MM.1S (cell line): ENCODE measurements around the gene PHLDB3.

ENCODE experiments used
- DNase-seq: peaks from one replicate; pipeline ENCODE4 v3.0.0-alpha.2; 2015
- H2AFZ ChIP-seq: fragments of 300-600 bp; sonication (generic); 2 replicates; pipeline ENCODE4 v1.6.0; 2016; ENCODE audit warnings: antibody characterized with exemption, low read length
- H3F3A ChIP-seq: fragments of 300-600 bp; sonication (generic); 2 replicates; pipeline ENCODE4 v1.6.1; 2016; ENCODE audit warnings: mild to moderate bottlenecking, antibody characterized with exemption, low read length, moderate library complexity, mixed read lengths; ENCODE audit not compliant: insufficient read depth
- H3K27ac ChIP-seq: fragments of 300-600 bp; sonication (generic); 2 replicates; pipeline ENCODE4 v1.5.1; 2016; ENCODE audit warnings: mild to moderate bottlenecking, low read length
- H3K27me3 ChIP-seq: fragments of 300-600 bp; sonication (generic); replicated peaks from 2 replicates; pipeline ENCODE4 v1.6.0; 2016; ENCODE audit warnings: low read length; ENCODE audit not compliant: insufficient read depth
- H3K36me3 ChIP-seq: fragments of 300-600 bp; sonication (generic); replicated peaks from 2 replicates; pipeline ENCODE4 v1.6.1; 2016; ENCODE audit warnings: mild to moderate bottlenecking, low read length, mixed read lengths; ENCODE audit not compliant: insufficient read depth
- H3K4me1 ChIP-seq: fragments of 300-600 bp; sonication (generic); 2 replicates; pipeline ENCODE4 v1.6.1; 2016; ENCODE audit warnings: low read length, mixed read lengths
- H3K4me2 ChIP-seq: fragments of 300-600 bp; sonication (generic); 2 replicates; pipeline ENCODE4 v1.6.0; 2016; ENCODE audit warnings: low read depth, low read length
- H3K4me3 ChIP-seq: fragments of 300-600 bp; sonication (generic); 2 replicates; pipeline ENCODE4 v1.5.1; 2016; ENCODE audit warnings: low read length, mixed read lengths
- H3K79me2 ChIP-seq: fragments of 300-600 bp; sonication (generic); 2 replicates; pipeline ENCODE4 v1.6.1; 2016; ENCODE audit warnings: mixed run types, low read length, mixed read lengths
- H3K9ac ChIP-seq: fragments of 300-600 bp; sonication (generic); 2 replicates; pipeline ENCODE4 v1.6.1; 2016; ENCODE audit warnings: low read length, mixed read lengths
- H3K9me2 ChIP-seq: fragments of 300-600 bp; sonication (generic); replicated peaks from 2 replicates; pipeline ENCODE4 v1.6.1; 2016; ENCODE audit warnings: mild to moderate bottlenecking, low read length, mixed read lengths; ENCODE audit not compliant: insufficient read depth
- H3K9me3 ChIP-seq: fragments of 300-600 bp; sonication (generic); replicated peaks from 2 replicates; pipeline ENCODE4 v1.6.1; 2016; ENCODE audit warnings: mild to moderate bottlenecking, low read length, mixed read lengths; ENCODE audit not compliant: insufficient read depth
- H4K20me1 ChIP-seq: fragments of 300-600 bp; sonication (generic); 2 replicates; pipeline ENCODE4 v1.6.1; 2016; ENCODE audit warnings: mild to moderate bottlenecking, low read length, moderate library complexity, mixed read lengths; ENCODE audit not compliant: insufficient read depth
- EZH2 ChIP-seq: fragments of 300-600 bp; sonication (generic); optimal IDR thresholded peaks from 2 replicates; pipeline ENCODE3; 2017; ENCODE audit warnings: low read depth, mild to moderate bottlenecking, antibody characterized with exemption, low read length, mixed read lengths
- EZH2phosphoT487 ChIP-seq: fragments of 300-600 bp; sonication (generic); IDR thresholded peaks from 2 replicates; pipeline ENCODE4 v1.6.1; 2018; ENCODE audit warnings: antibody characterized with exemption, low read length
- TF ChIP-seq, protein P1 (sequence below): fragments of 300-600 bp; sonication (generic); IDR thresholded peaks from 2 replicates; pipeline ENCODE4 v1.5.1; 2016; ENCODE audit warnings: antibody characterized with exemption, low read length, mixed read lengths

PHLDB3 gene

DNA sequence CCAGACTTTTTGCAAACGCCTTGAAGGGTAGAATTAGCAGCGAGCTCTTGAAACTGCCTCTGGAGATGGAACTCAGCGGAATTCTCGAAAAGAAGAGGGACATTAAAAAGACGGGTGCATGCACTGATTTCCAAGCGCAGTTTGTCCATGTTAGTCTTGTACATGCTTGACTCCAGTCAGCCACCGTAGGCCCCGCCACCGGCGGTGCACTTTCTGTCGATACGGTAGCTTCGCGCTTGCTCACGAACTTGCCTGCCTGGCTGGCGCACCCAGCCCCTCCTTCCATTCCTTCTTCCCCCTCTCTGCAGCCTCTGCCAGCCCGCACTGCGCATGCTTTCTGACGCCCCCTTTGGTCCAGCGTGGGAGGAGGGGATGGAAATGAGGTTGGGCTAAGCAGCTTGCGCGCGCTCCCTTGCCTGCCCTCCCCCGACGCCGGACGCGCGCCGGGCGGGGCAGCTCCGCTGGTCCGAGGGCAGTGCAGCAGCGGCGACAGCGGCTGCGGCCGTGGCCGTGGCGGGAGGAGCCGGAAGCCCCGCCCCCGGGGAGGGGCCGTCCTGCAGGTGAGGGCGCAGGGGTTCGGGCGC, 28.5 kb upstream of the PHLDB3 start, which contains the start of gene ZNF575:
Gene ZNF575, plus strand, starts transcription at position 227 of the 584 bp plus-strand sequence. CDS start 1,235 bp downstream, outside the sequence.
- H3F3A ChIP-seq = peaks cover 32% of the 10 kb centered on the region
- peak within 1 kb of the TSS; percentile 87 for H3K4me2 ChIP-seq
- no peaks in the 10 kb centered on the region for H4K20me1 ChIP-seq
- DNase-seq = peak; percentile 92
- H2AFZ ChIP-seq = peak within 1 kb of the TSS; percentile 80
- H3K4me1 ChIP-seq = no peaks in the 10 kb centered on the region
- peak within 1 kb of the TSS; percentile 73; the same call in 1 of the 2 replicates for H3K27ac ChIP-seq
- H3K4me3 ChIP-seq = peak within 1 kb of the TSS; percentile 67
- H3K27me3 ChIP-seq = no peaks in the 10 kb centered on the region
- H3K36me3 ChIP-seq = no peaks in the 10 kb centered on the region
- no peaks in the 10 kb centered on the region for H3K79me2 ChIP-seq
- no peaks in the 10 kb centered on the region for H3K9me3 ChIP-seq
- H3K9ac ChIP-seq = peak within 1 kb of the TSS; percentile 51; the same call in 1 of the 2 replicates
- TF ChIP-seq, protein P1, sequence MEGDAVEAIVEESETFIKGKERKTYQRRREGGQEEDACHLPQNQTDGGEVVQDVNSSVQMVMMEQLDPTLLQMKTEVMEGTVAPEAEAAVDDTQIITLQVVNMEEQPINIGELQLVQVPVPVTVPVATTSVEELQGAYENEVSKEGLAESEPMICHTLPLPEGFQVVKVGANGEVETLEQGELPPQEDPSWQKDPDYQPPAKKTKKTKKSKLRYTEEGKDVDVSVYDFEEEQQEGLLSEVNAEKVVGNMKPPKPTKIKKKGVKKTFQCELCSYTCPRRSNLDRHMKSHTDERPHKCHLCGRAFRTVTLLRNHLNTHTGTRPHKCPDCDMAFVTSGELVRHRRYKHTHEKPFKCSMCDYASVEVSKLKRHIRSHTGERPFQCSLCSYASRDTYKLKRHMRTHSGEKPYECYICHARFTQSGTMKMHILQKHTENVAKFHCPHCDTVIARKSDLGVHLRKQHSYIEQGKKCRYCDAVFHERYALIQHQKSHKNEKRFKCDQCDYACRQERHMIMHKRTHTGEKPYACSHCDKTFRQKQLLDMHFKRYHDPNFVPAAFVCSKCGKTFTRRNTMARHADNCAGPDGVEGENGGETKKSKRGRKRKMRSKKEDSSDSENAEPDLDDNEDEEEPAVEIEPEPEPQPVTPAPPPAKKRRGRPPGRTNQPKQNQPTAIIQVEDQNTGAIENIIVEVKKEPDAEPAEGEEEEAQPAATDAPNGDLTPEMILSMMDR = no peak
- TF ChIP-seq EZH2phosphoT487 (no peak), EZH2 (no peak)
- no peaks in the 10 kb centered on the region for H3K9me2 ChIP-seq

DNA sequence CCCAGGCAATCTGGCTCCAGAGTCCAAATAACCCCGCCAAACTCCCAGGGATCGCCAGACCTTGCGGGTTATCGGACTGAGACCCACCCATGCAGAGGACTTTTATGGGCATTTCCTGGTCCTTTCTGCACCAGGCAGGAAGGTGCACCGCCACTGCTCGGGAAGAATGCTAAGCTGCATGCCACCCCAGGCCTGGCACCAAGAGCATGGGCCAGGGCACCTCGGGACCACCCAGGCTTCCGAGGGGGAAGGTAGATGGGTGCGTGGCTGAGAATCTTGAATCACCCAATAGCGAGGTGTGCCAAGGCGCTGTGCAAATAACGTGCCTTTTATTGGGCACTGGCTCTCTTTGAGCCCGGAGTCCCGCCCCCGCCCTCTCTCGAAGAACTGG, 28.0 kb upstream of the PHLDB3 start:
- H3K9me3 ChIP-seq = no peaks in the 10 kb centered on the region
- H3K4me2 ChIP-seq = peak overlapping the region; percentile 87
- no peaks in the 10 kb centered on the region for H3K9me2 ChIP-seq
- DNase-seq = peak; percentile 82
- H3K36me3 ChIP-seq = no peaks in the 10 kb centered on the region
- H3F3A ChIP-seq = peaks cover 32% of the 10 kb centered on the region
- H3K9ac ChIP-seq = peak overlapping the region; percentile 51; the same call in 1 of the 2 replicates
- TF ChIP-seq, protein P1 = no peak
- TF ChIP-seq EZH2 (no peak), EZH2phosphoT487 (no peak)
- H3K27ac ChIP-seq = peak overlapping the region; percentile 73; the same call in 1 of the 2 replicates
- H3K4me3 ChIP-seq = peak overlapping the region; percentile 67
- no peaks in the 10 kb centered on the region for H3K4me1 ChIP-seq
- H4K20me1 ChIP-seq = no peaks in the 10 kb centered on the region
- peak overlapping the region; percentile 80 for H2AFZ ChIP-seq
- no peaks in the 10 kb centered on the region for H3K27me3 ChIP-seq
- no peaks in the 10 kb centered on the region for H3K79me2 ChIP-seq

DNA sequence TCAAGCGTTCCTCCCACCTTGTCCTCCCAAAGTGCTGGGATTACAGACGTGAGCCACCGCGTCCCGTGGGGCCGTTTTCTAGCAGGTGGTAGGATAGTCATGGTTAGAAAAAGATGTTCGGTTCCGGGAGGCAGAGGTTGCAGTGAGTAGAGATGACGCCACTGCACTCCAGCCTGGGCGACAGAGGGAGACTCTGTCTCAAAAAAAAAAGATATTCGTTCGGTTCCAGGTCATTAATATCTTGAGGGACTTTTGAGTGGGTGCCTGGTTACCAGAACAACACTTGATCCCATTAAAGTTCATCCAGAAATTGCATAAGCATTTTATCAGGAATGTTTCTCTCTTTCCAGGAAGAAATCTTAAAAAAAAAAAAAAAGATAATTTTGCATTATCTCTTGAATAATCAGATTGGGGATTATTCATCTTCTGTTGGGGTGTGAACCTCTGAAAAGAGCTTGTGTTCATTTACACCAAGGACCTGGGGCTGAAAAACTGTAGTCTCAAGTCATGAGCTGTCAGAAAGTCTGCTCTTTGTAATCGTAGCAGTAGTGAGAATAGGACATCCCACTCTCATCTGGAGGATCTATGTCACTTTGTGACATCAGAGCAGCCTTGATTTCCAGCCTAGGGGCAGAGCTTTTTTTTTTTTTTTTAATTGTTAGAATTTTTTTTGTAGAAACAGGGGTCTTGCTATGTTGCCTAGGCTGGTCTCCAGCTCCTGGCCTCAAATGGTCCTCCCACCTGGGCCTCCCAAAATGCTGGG, 23.5 kb upstream of the PHLDB3 start:
- H3K4me3 ChIP-seq = no peak overlapping the region
- H2AFZ ChIP-seq = no peak overlapping the region
- TF ChIP-seq EZH2 = no peak
- TF ChIP-seq, protein P1 = no peak
- no peak for TF ChIP-seq EZH2phosphoT487
- H3F3A ChIP-seq = peaks cover 21% of the 10 kb centered on the region
- H3K27ac ChIP-seq = no peak overlapping the region
- no peaks in the 10 kb centered on the region for H3K27me3 ChIP-seq
- no peak for DNase-seq
- peaks cover 12% of the 10 kb centered on the region for H3K4me1 ChIP-seq
- H3K9me3 ChIP-seq = no peaks in the 10 kb centered on the region
- H3K36me3 ChIP-seq = no peaks in the 10 kb centered on the region
- H3K79me2 ChIP-seq = peaks cover 5% of the 10 kb centered on the region; the same call in 1 of the 2 replicates
- no peaks in the 10 kb centered on the region for H3K9me2 ChIP-seq
- H3K4me2 ChIP-seq = no peak overlapping the region
- no peaks in the 10 kb centered on the region for H4K20me1 ChIP-seq
- H3K9ac ChIP-seq = no peak overlapping the region
